NCI-H524 treated with DMSO at 0.1 percent for 48 hours (cell line): ENCODE measurements around the gene HOXD9.

Experiments used
- DNase-seq: peaks from one replicate; lab custom pipeline; 2025; lab: John Stamatoyannopoulos, UW

Gene HOXD9

GRCh38 chr2:176169181-176169580, 46.7 kb downstream of the HOXD9 start:
- DNase-seq = no peak

GRCh38 chr2:176169711-176170110, 47.2 kb downstream of the HOXD9 start:
- DNase-seq = no peak

DNA sequence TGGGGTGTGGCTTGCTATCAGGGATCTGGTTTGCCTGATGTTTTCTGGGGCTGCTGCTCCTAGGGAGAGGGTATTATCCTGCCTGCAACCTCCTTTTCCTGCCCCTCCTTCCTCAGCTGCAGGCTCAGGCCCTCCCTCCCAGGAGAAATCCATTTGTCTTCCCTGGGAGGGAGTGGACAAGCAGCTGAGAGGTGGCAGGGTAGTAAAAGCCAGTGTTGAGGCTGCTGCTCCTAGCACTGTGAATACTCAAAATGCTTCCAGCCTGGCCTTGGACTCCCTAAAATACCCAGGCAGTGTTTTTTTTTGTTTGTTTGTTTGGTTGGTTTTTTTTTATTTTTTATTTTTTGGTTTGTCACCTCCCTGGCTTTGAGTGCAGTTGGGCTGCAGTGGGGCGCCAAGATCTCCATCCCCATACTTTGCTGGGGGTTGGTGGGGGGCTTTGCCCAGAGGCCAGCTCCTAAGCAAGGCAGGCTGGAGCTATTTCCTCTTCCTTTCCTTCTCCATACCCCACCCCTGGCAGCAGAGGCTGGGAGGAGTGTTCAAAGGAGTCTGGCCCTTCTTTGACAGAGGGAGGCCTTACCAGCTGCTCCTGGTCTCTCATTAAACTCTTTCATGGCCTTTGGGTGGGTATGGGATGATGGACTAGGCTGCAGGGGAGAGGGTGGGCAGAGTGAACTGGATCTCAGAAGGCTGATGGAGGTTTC, 48.2 kb downstream of the HOXD9 start:
- DNase-seq = no peak

- DNase-seq = no peak
Observed at GRCh38 chr2:176171351-176172006, 49.0 kb downstream of the HOXD9 start.

DNA sequence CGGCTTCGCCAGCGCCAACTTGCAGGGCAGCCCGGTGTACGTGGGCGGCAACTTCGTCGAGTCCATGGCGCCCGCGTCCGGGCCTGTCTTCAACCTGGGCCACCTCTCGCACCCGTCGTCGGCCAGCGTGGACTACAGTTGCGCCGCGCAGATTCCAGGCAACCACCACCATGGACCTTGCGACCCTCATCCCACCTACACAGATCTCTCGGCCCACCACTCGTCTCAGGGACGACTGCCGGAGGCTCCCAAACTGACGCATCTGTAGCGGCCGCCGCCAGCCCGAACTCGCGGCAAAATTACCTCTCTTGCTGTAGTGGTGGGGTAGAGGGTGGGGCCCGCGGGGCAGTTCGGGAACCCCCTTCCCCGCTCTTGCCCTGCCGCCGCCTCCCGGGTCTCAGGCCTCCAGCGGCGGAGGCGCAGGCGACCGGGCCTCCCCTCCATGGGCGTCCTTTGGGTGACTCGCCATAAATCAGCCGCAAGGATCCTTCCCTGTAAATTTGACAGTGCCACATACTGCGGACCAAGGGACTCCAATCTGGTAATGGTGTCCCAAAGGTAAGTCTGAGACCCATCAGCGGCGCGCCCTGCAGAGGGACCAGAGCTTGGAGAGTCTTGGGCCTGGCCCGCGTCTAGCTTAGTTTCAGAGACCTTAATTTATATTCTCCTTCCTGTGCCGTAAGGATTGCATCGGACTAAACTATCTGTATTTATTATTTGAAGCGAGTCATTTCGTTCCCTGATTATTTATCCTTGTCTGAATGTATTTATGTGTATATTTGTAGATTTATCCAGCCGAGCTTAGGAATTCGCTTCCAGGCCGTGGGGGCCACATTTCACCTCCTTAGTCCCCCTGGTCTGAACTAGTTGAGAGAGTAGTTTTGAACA, 49.7 kb downstream of the HOXD9 start:
- no peak for DNase-seq

DNA sequence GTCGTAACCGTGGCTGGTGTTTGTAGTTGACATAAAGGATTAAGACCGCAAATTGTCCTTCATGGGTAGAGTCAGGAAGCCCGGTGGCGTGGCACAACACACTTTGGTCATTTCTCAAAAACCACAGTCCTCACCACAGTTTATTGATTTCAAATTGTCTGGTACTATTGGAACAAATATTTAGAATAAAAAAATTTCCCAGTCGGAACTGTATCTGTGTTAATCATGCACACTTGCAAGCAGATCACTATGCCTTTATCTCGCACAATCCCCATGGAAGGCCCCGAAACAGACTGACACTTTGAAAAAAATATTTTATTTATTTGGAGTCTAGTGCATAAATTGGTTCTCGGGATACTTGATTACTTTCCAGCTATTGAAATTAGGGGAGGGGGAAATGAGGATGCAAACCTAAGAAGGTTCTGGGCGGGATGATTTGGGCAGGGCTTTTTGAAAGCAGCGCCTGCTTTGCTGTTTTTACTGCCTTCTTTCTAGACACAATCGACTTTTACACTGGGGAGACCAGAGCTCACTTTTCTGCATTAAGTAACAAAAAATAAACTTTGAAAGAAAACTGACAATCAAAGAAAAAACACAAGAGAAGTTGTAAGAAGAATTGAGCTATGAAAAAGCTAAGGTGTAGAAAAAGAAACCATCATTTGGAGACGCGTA, 50.5 kb downstream of the HOXD9 start:
- no peak for DNase-seq

GRCh38 chr2:176173567-176174381, 51.3 kb downstream of the HOXD9 start:
- DNase-seq = no peak

- DNase-seq = peak; percentile 80
Observed at GRCh38 chr2:176174382-176174823, 51.9 kb downstream of the HOXD9 start.
